Endothelial cell of hepatic sinusoid (primary cell): Measurements from ENCODE around the gene ASB3.
"Not testable (repeated sequence)": the region's sequence is repeated elsewhere in the genome, so short reads cannot be mapped to it uniquely, and the experiment has no call there.

Experiments used
- in situ Hi-C: cut with HindIII; loops from 2 replicates; pipeline ENCODE4 v1.10.0; 2017; ENCODE audit warnings: low sequenced_read_pairs

Gene ASB3

GRCh38 chr2:53786705-53787613 is at the start of gene ASB3, which contains the start of gene ERLEC1:
Gene ASB3, minus strand, starts transcription at chr2:53786953. Its CDS starts 21,381 bp downstream, at chr2:53765572.
Gene ERLEC1, plus strand, starts transcription at chr2:53787044. Its CDS starts 167 bp downstream, at chr2:53787211.
- in situ Hi-C loops, result no loop called here

- in situ Hi-C loops, result not testable (repeated sequence)
Observed at GRCh38 chr2:53829980-53830290, 43.2 kb upstream of the ASB3 start.

GRCh38 chr2:53829273-53829979 is 42.7 kb upstream of the ASB3 start:
- in situ Hi-C loops, result no loop called here

GRCh38 chr2:53828331-53828730 is 41.6 kb upstream of the ASB3 start:
- in situ Hi-C loops, result no loop called here

- in situ Hi-C loops, result no loop called here
Observed at GRCh38 chr2:53827398-53828175, 40.8 kb upstream of the ASB3 start.

- in situ Hi-C loops, result no loop called here
Observed at GRCh38 chr2:53826587-53827397, 40.0 kb upstream of the ASB3 start.

GRCh38 chr2:53826030-53826410 is 39.3 kb upstream of the ASB3 start:
- in situ Hi-C loops, result no loop called here

- in situ Hi-C loops, result not testable (repeated sequence)
Observed at GRCh38 chr2:53823639-53824038, 36.9 kb upstream of the ASB3 start.

GRCh38 chr2:53821810-53822209 is 35.1 kb upstream of the ASB3 start:
- in situ Hi-C loops, result no loop called here

GRCh38 chr2:53820711-53821110 is 34.0 kb upstream of the ASB3 start:
- in situ Hi-C loops, result no loop called here

- in situ Hi-C loops, result no loop called here
Observed at GRCh38 chr2:53820048-53820447, 33.3 kb upstream of the ASB3 start.

GRCh38 chr2:53819634-53820033 is 32.9 kb upstream of the ASB3 start:
- in situ Hi-C loops, result no loop called here

GRCh38 chr2:53818854-53819435 is 32.2 kb upstream of the ASB3 start:
- in situ Hi-C loops, result no loop called here

GRCh38 chr2:53813151-53813550 is 26.4 kb upstream of the ASB3 start:
- in situ Hi-C loops, result no loop called here

- in situ Hi-C loops, result no loop called here
Observed at GRCh38 chr2:53811601-53812000, 24.8 kb upstream of the ASB3 start.

- in situ Hi-C loops, result no loop called here
Observed at GRCh38 chr2:53802617-53803151, 15.9 kb upstream of the ASB3 start.

GRCh38 chr2:53801547-53801946 is 14.8 kb upstream of the ASB3 start:
- in situ Hi-C loops, result no loop called here

GRCh38 chr2:53793821-53794220 is 7.1 kb upstream of the ASB3 start:
- in situ Hi-C loops, result no loop called here

GRCh38 chr2:53793261-53793660 is 6.5 kb upstream of the ASB3 start:
- in situ Hi-C loops, result no loop called here
